Small intestine (tissue), 16 donors: ENCODE results near the gene ADGB. TPM values are rescaled to one million over a fixed set of nuclear protein-coding genes. Genes with fewer than 3 reads are reported as not detected.
A peak's percentile ranks its signal among the peaks of the same experiment; 100 is the strongest.
"Not testable (repeated sequence)": the region's sequence is repeated elsewhere in the genome, so short reads cannot be mapped to it uniquely, and the experiment has no call there.

Experiments
- DNase-seq, 2 donors: peaks; one replicate each; pipeline versions ENCODE4 v3.0.0 to v3.0.0-alpha.2; 2013
- FAIRE-seq: peaks from 2 replicates; lab custom pipeline; 2012; peaks lifted over from hg19 to GRCh38; lab: Jason Lieb, UNC
- H3K27ac ChIP-seq, 3 donors: one replicate each; pipeline ENCODE4 v1.5.1; 2013; ENCODE audit warnings: low read length in 2 of 3, mild to moderate bottlenecking in 2 of 3, control low read depth in 1 of 3, inconsistent platforms in 1 of 3, low read depth in 1 of 3, moderate library complexity in 1 of 3
- H3K27me3 ChIP-seq, 3 donors: one replicate each; pipeline ENCODE4 v1.6.1; 2013; ENCODE audit warnings: low read length in 3 of 3, inconsistent platforms in 1 of 3; ENCODE audit not compliant: control insufficient read depth in 3 of 3, insufficient read depth in 3 of 3
- H3K36me3 ChIP-seq, 3 donors: one replicate each; pipeline ENCODE4 v1.6.1; 2013; ENCODE audit warnings: low read length in 3 of 3, inconsistent platforms in 1 of 3, low read depth in 1 of 3, mild to moderate bottlenecking in 1 of 3, moderate library complexity in 1 of 3; ENCODE audit not compliant: control insufficient read depth in 3 of 3, insufficient read depth in 2 of 3
- H3K4me1 ChIP-seq, 3 donors: one replicate each; pipeline ENCODE4 v1.6.1; 2013; ENCODE audit warnings: low read length in 2 of 3, inconsistent platforms in 1 of 3, low read depth in 1 of 3, mild to moderate bottlenecking in 1 of 3, moderate library complexity in 1 of 3; ENCODE audit not compliant: control insufficient read depth in 3 of 3, insufficient read depth in 2 of 3
- H3K4me3 ChIP-seq, 3 donors: one replicate each; pipeline ENCODE4 v1.5.1; 2013; ENCODE audit warnings: low read length in 3 of 3, control low read depth in 1 of 3, inconsistent platforms in 1 of 3, low read depth in 1 of 3, mild to moderate bottlenecking in 1 of 3, moderate library complexity in 1 of 3
- H3K9me3 ChIP-seq, 2 donors: one replicate each; pipeline ENCODE4 v1.6.1; 2013; ENCODE audit warnings: low read depth in 1 of 2, low read length in 1 of 2; ENCODE audit not compliant: control insufficient read depth in 2 of 2, insufficient read depth in 1 of 2
- WGBS, 3 donors: extraction: QIAGEN DNeasy Blood & Tissue Kit; methylation state at CpG; one replicate each; pipeline ENCODE4 v1.1.7; 2013; 5-methylcytosine and 5-hydroxymethylcytosine counted together
- long read RNA-seq, 10 donors: transcript quantifications; one replicate each; lab custom pipeline, GENCODE V29; 2026
- polyA plus RNA-seq, 4 donors: library from polyadenylated mRNA; stranded (reverse) in 3 of 4; unstranded in 1 of 4; fragments of 200-250 nt in 3 of 4; fragments of 120-200 nt in 1 of 4; gene quantifications; one replicate each; pipeline versions ENCODE4 v1.2.1 to v1.2.3, GENCODE V29; 2013
- donor health status: healthy with polysubstance abuse.
- donor health status: control.
- donor health status: control.
- donor health status: Bipolar disorder and iron deficiency.
- donor health status: healthy.

Gene ADGB
- polyA plus RNA-seq, result under 1 TPM in 1 of 4 donors, not detected in 3; under 0.01 TPM
- long read RNA-seq, donor 1, result 0 reads
- long read RNA-seq, donor 2, result 0 reads
- long read RNA-seq, donor 3, result 0 reads
- long read RNA-seq, donor 4, result 0 reads
- long read RNA-seq, donor 5, result 0 reads
- long read RNA-seq, donor 6, result 0 reads
- long read RNA-seq, donor 7, result 0 reads
- long read RNA-seq, donor 8, result 0 reads
- long read RNA-seq, donor 9, result 0 reads
- long read RNA-seq, donor 10, result 0 reads

GRCh38 chr6:146598772-146599405 lies at the start of gene ADGB:
ADGB (plus strand) TSS chr6:146598972; CDS start chr6:146599041, 69 bp downstream.
- H3K27me3 ChIP-seq, result peaks cover 0 to 9% (median 0%) of the 10 kb centered on the region in 3 donors
- peak within 1 kb of the TSS in 2 of 3 donors; percentile 26 for H3K4me3 ChIP-seq
- FAIRE-seq (no peak), DNase-seq (peak; percentile 20 to 71)
- H3K36me3 ChIP-seq, result no peaks in the 10 kb centered on the region
- peaks cover 0 to 2% (median 0%) of the 10 kb centered on the region in 3 donors for H3K4me1 ChIP-seq
- H3K9me3 ChIP-seq, result no peaks in the 10 kb centered on the region
- no peak within 1 kb of the TSS for H3K27ac ChIP-seq
- 2 to 4% (median 4%) methylated on average over 32 of the region's 32 CpGs for WGBS, 3 donors

- Histone ChIP-seq H3K4me1 (peaks cover 0 to 2% (median 0%) of the 10 kb centered on the region in 3 donors), H3K4me3 (no peak overlapping the region), H3K27me3 (no peaks in the 10 kb centered on the region), H3K36me3 (peaks cover 0 to 5% (median 0%) of the 10 kb centered on the region in 3 donors), H3K9me3 (no peaks in the 10 kb centered on the region), H3K27ac (no peak overlapping the region)
- 85 to 93% (median 88%) methylated on average over 6 of the region's 6 CpGs for WGBS, 3 donors
- no peak for FAIRE-seq
- no peak for DNase-seq
Measured at GRCh38 chr6:146550911-146551310, 47.9 kb upstream of the ADGB start.

GRCh38 chr6:146551545-146551944 lies 47.2 kb upstream of the ADGB start:
- peak in 1 of 2 donors; percentile 4 for DNase-seq
- Histone ChIP-seq H3K36me3 (peaks cover 0 to 5% (median 0%) of the 10 kb centered on the region in 3 donors), H3K4me3 (no peak overlapping the region), H3K27ac (no peak overlapping the region), H3K27me3 (no peaks in the 10 kb centered on the region), H3K4me1 (peaks cover 0 to 2% (median 0%) of the 10 kb centered on the region in 3 donors), H3K9me3 (no peaks in the 10 kb centered on the region)
- no peak for FAIRE-seq
- WGBS, 3 donors, result 80 to 84% (median 83%) methylated on average over 7 of the region's 7 CpGs

GRCh38 chr6:146553377-146554135 lies 45.2 kb upstream of the ADGB start:
- no peaks in the 10 kb centered on the region for H3K27me3 ChIP-seq
- H3K9me3 ChIP-seq, result no peaks in the 10 kb centered on the region
- WGBS, 3 donors, result 86 to 88% (median 87%) methylated on average over 7 of the region's 7 CpGs
- H3K4me1 ChIP-seq, result peaks cover 0 to 2% (median 0%) of the 10 kb centered on the region in 3 donors
- FAIRE-seq, result peak; percentile 23
- H3K27ac ChIP-seq, result no peak overlapping the region
- H3K4me3 ChIP-seq, result no peak overlapping the region
- peaks cover 0 to 5% (median 0%) of the 10 kb centered on the region in 3 donors for H3K36me3 ChIP-seq
- no peak for DNase-seq

- no peaks in the 10 kb centered on the region for H3K9me3 ChIP-seq
- WGBS, 3 donors, result 75 to 88% (median 83%) methylated on average over 1 of the region's 1 CpG
- no peak overlapping the region for H3K27ac ChIP-seq
- H3K36me3 ChIP-seq, result no peaks in the 10 kb centered on the region
- DNase-seq (no peak), FAIRE-seq (no peak)
- H3K27me3 ChIP-seq, result no peaks in the 10 kb centered on the region
- H3K4me3 ChIP-seq, result no peak overlapping the region
- no peaks in the 10 kb centered on the region for H3K4me1 ChIP-seq
Measured at GRCh38 chr6:146560607-146561006, 38.2 kb upstream of the ADGB start.

- not testable (repeated sequence) for DNase-seq, H3K4me3 ChIP-seq, H3K27me3 ChIP-seq, H3K9me3 ChIP-seq, H3K4me1 ChIP-seq, H3K36me3 ChIP-seq, H3K27ac ChIP-seq, FAIRE-seq
- WGBS, 3 donors, result 49 to 75% (median 61%) methylated on average over 2 of the region's 2 CpGs
Measured at GRCh38 chr6:146566661-146567060, 32.1 kb upstream of the ADGB start.

GRCh38 chr6:146568619-146569018 lies 30.2 kb upstream of the ADGB start:
- H3K27ac ChIP-seq, DNase-seq, H3K9me3 ChIP-seq, H3K4me1 ChIP-seq, H3K4me3 ChIP-seq, H3K27me3 ChIP-seq, H3K36me3 ChIP-seq, FAIRE-seq: not testable (repeated sequence)
- WGBS, 3 donors, result 65 to 80% (median 70%) methylated on average over 3 of the region's 3 CpGs

GRCh38 chr6:146574211-146574610 lies 24.6 kb upstream of the ADGB start:
- WGBS, 3 donors, result 82 to 96% (median 87%) methylated on average over 1 of the region's 1 CpG
- no peak for DNase-seq
- Histone ChIP-seq H3K27me3 (no peaks in the 10 kb centered on the region), H3K4me3 (no peak overlapping the region), H3K4me1 (no peaks in the 10 kb centered on the region), H3K36me3 (no peaks in the 10 kb centered on the region), H3K27ac (no peak overlapping the region), H3K9me3 (peaks cover 0 to 6% of the 10 kb centered on the region in 2 donors)
- no peak for FAIRE-seq
